Measurements from ENCODE around the gene TTK.
A peak's percentile ranks its signal among the peaks of the same experiment; 100 is the strongest.
"Not testable (repeated sequence)": the region's sequence is repeated elsewhere in the genome, so short reads cannot be mapped to it uniquely, and the experiment has no call there.

The TTK gene

DNA sequence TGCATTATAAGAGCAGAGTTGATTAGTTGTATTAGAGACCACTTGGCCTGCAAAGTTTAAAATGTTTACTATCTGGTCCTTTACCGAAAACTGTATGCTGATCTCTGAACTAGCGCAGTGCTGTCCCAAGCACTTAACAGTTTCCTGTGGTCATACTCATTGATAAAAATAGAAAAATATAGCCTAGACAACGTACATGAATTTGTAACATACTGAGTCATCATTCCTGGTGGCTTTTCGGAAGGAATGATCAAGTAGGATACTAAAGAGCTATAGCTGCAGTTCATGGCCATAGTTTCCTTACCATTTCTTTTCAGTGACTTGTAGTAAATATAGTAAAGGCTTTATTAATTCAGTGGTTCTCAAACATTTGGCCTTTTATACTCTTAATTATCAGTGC is 18.4 kb downstream of the TTK start:
- ATAC-seq, result no peak

DNA sequence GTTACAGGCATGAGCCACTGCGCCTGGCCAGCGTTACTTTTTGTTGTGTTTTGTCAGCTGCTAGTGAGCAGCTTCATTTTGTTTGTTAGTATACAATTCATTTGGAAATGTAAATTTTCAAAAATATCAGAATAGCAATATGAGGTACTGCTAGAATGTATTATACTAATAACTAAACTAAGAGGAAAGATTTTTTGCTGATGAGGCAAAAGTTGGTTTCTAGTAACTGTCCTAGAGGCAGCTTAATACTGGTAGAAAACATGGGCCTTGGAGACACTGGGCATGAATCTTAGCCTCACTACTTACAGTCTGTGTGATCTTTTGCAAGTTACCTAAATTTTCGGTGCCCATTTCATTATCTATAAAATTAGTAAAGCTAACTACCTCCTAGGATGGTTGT is 24.1 kb downstream of the TTK start:
- no peak for ATAC-seq

DNA sequence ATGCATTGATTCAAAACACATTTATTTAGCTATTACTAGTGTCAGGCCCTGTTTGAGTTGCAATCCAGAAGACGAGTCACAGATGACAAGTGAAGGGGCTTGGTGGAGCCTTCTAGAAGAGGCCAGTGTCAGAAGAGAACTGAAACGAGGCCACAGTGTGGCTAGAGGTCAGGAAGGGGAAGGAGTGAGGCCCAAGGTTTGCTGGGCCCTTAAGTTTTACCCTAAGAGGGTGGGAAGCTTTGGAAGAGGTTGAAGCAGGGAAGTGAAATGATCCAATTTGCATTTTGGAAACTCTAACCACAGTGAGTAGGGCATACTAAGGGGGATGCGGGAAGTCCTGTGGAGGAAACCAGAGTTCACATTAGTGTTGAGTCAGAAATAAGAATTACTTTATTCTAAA is 25.0 kb downstream of the TTK start:
- peak in 1 of 2 donors; percentile 30 for ATAC-seq

DNA sequence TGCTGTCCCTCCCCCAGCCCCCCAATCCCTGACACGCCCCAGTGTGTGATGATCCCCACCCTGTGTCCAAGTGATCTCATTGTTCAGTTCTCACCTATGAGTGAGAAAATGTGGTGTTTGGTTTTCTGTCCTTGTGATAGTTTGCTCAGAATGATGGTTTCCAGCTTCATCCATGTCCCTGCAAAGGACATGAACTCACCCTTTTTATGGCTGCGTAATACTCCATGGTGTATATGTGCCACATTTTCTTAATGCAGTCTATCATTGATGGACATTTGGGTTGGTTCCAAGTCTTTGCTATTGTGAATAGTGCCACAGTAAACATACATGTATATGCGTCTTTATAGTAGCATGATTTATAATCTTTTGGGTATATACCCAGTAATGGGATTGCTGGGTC is 43.8 kb downstream of the TTK start:
- ATAC-seq, result not testable (repeated sequence)

DNA sequence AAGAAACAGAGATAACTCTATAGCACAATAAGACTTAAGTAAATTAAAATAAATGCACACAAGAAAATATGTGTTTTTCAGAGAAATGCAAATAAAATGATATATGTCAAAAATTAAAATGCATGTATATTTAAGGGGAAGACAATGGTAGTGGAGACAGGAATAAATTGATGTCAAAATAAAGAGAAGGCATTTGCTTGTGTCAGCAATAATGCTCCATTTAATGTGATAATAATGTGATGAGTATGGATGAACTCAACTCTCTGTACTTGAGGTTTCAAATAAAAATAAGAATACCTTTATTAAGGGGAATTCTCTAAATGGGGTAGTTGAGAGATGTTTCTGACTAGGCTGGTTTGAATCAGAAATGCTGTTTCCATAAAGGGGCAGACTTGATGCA is 56.3 kb downstream of the TTK start:
- ATAC-seq, result no peak

DNA sequence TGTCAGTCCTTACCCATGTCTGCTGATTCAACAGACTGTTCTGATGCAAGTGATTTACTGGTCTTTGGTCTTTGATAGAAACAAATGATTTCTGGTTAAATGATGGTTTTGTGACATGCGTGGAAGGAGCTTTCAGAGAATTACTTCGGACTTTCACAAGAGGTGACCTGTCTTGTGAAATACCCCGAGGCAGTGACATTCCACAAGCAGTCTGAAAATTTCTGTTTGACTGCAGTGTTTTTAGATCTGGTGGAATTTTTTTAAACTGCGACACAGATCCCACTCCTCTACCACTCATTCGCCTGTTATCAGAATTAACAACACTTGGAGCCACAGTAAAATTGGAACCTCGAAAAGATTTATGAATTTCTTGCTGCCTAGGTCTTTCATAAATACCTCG is 63.7 kb downstream of the TTK start:
- not testable (repeated sequence) for ATAC-seq

DNA sequence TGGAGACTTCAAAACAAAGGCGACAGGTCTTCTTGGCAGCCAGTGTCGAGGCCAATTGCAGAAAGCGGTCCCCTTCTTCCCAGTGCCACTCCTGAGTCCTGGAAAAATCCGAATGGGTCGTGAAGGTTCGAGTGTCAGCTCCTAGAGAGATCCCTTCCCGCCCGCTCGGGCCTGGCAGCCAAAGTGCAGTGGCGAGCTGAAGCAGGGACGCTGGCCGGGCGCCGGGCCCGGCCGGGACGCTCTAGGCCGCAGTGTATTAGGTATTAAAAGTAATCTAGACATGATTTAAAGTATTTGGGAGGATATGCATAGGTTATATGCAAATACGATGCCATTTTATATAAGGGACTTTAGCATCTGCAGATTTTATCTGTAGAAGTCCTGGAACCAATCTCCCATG is 66.0 kb downstream of the TTK start:
- ATAC-seq, result not testable (repeated sequence)

DNA sequence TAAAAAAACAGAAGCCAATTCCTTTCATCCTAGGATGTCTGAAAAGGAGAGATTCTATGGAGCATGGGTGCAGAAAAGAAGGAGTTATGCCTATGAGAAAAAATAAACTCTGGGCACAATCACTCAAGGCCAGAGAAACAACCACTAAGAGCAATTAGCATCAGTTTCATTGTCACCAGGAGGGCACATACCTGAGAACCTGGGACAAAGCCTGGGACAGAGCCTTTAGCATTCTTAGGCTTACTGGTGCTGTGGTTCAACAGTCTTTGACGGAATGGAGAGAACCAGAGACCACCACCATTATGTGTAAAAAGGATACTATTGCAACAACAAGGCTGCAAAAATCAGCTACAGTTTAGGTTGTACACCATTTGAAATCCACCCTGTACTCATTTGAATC is 72.6 kb downstream of the TTK start:
- ATAC-seq, result no peak

DNA sequence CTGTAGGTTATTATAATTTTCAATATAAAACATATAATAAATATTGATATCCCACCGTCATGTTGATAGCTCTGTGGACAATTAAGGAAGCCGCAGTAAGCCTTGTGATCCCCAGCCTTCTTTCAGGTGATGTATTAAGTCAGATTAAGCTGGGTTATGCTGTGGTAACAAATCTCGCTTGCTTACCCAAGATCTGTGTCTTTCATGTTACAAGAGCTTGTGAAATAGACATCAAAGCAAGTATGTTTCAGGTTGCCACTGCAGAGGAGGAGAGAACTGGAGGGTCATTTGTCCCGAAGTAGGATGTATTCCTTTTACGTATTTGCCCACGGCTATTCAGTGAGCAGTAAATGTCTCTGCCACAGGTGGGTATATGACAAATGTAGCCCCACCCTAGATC is 84.2 kb downstream of the TTK start:
- no peak for ATAC-seq

DNA sequence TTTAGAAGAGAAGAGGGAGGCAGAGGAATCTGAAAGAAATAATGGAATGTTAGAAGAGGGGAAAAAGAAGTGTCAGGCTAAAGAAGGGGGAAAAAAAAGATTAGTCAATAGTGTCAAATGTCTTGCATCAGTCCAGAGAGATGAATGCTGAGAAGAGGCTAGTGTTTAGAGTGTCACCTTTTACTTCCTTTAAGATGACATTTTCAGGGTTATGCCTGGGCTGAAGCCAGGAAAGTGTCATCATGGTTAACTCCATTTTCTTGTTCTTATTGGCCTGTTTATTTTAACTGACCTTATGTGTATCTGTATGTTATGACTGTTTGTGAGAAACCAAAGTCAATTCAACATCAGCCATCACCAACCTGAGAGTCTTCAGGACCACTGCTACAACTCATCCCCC is 87.1 kb downstream of the TTK start:
- no peak for ATAC-seq
